ENCODE results near the gene UPF1. TPM values are rescaled to one million over a fixed set of nuclear protein-coding genes. Genes with fewer than 3 reads are reported as not detected.

Gene UPF1
- 52.3 TPM for polyA plus RNA-seq
- long read RNA-seq, donor 1, full-length matches to known transcripts = 1 of 1 reads
- long read RNA-seq, donor 1, partial matches to known transcripts = 0 of 1 reads
- long read RNA-seq, donor 1, other reads (novel, unspliced or antisense) = 0 of 1 reads
- long read RNA-seq, donor 2, full-length matches to known transcripts = 6 of 6 reads
- long read RNA-seq, donor 2, partial matches to known transcripts = 0 of 6 reads
- long read RNA-seq, donor 2, other reads (novel, unspliced or antisense) = 0 of 6 reads
- long read RNA-seq, donor 3 = 0 reads
- long read RNA-seq, donor 4 = 0 reads
- long read RNA-seq, donor 5, full-length matches to known transcripts = 1 of 1 reads
- long read RNA-seq, donor 5, partial matches to known transcripts = 0 of 1 reads
- long read RNA-seq, donor 5, other reads (novel, unspliced or antisense) = 0 of 1 reads
- long read RNA-seq, donor 6, full-length matches to known transcripts = 5 of 10 reads
- long read RNA-seq, donor 6, partial matches to known transcripts = 5 of 10 reads
- long read RNA-seq, donor 6, other reads (novel, unspliced or antisense) = 0 of 10 reads
- long read RNA-seq, donor 7, full-length matches to known transcripts = 3 of 3 reads
- long read RNA-seq, donor 7, partial matches to known transcripts = 0 of 3 reads
- long read RNA-seq, donor 7, other reads (novel, unspliced or antisense) = 0 of 3 reads
- long read RNA-seq, donor 8 = 0 reads
- long read RNA-seq, donor 9, full-length matches to known transcripts = 2 of 2 reads
- long read RNA-seq, donor 9, partial matches to known transcripts = 0 of 2 reads
- long read RNA-seq, donor 9, other reads (novel, unspliced or antisense) = 0 of 2 reads
- long read RNA-seq, donor 10, full-length matches to known transcripts = 9 of 9 reads
- long read RNA-seq, donor 10, partial matches to known transcripts = 0 of 9 reads
- long read RNA-seq, donor 10, other reads (novel, unspliced or antisense) = 0 of 9 reads
- long read RNA-seq, donor 11, full-length matches to known transcripts = 6 of 6 reads
- long read RNA-seq, donor 11, partial matches to known transcripts = 0 of 6 reads
- long read RNA-seq, donor 11, other reads (novel, unspliced or antisense) = 0 of 6 reads

DNA sequence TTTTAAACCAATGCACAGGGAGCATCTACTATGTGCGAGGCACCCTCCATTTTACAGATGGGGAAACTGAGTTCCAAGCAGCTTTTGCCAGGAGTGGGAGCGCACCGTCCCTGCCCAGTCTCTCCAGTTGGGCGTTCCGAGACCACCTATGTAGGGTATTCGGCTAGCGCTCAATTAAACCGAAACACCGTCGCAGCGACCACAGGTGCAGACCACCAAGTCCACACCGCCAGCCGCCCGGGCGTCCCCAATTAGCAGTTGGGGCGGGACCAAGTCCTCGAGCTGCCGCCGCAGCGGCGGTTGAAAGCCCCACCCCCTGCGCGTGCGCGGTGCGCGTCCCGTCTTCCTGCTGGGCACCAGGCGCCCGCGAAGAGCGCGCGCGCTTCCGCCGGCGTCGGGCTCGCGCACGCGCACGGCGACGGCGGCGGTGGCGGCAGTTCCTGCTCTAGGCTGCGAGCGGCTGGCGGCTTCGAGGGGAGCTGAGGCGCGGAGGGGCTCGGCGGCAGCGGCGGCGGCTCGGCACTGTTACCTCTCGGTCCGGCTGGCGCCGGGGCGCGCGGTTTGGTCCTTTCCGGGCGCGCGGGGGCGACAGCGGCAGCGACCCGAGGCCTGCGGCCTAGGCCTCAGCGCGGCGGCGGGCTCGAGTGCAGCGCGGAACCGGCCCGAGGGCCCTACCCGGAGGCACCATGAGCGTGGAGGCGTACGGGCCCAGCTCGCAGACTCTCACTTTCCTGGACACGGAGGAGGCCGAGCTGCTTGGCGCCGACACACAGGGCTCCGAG, at the start of gene UPF1:
Gene UPF1 (plus strand): TSS at position 436 of the 782 bp plus-strand sequence. CDS start 251 bp downstream, at position 687.
- DNase-seq = peak; percentile 96 to 97
- Histone ChIP-seq H3K4me1 (ENCODE audit: control insufficient read depth, insufficient read depth, low read length) (peaks cover 16% of the 10 kb centered on the region), H3K27me3 (ENCODE audit: control insufficient read depth, insufficient read depth, low read length) (peaks cover 2% of the 10 kb centered on the region), H3K9me3 (ENCODE audit: control insufficient read depth, low read depth, low read length) (peaks cover 6% of the 10 kb centered on the region), H3K4me3 (ENCODE audit: low read length) (peak within 1 kb of the TSS; percentile 90), H3K27ac (ENCODE audit: low read length) (peak within 1 kb of the TSS; percentile 78), H3K36me3 (ENCODE audit: control insufficient read depth, insufficient read depth, low read length) (peaks cover 13% of the 10 kb centered on the region)
- WGBS (ENCODE audit: insufficient coverage, low lambda C conversion rate) = no CpG with 5 or more reads among the region's 96 CpGs

DNA sequence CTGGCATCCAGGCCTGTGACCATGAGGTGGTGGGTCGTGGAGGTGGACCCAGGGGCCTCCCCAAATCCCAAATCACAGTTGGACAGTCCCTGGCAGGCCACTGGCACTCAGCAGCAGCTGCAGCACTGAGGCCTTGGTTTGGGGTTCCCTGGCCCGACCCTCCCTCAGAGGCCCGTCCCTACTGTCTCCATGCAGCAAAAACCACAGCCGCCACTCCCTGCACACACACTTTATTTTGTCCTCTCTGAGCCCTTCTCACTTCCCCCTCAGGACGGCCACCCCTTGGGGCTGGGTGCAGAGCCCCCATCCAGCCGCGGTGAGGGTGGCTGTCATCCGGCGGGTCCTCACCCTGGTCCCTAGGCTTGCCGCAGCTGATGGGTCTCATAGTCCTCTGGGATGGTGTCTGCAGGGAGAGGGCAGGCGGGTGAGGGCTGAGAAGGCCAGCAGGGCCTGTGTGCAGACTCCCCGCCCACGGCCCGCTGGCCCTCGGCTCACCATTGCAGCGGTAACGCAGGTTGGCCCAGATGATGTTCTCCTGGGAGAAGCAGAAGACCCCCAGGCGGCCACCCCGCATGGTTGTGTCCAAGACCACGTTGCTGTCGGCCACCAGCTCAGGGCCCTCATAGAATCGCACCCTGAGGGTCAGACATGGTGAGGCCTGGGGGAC, 49.1 kb upstream of the UPF1 start:
- no peak for DNase-seq
- Histone ChIP-seq H3K9me3 (ENCODE audit: control insufficient read depth, low read depth, low read length) (peaks cover 6% of the 10 kb centered on the region), H3K27me3 (ENCODE audit: control insufficient read depth, insufficient read depth, low read length) (peaks cover 37% of the 10 kb centered on the region), H3K27ac (ENCODE audit: low read length) (no peak overlapping the region), H3K4me3 (ENCODE audit: low read length) (no peak overlapping the region), H3K4me1 (ENCODE audit: control insufficient read depth, insufficient read depth, low read length) (peaks cover 3% of the 10 kb centered on the region), H3K36me3 (ENCODE audit: control insufficient read depth, insufficient read depth, low read length) (no peaks in the 10 kb centered on the region)
- no CpG with 5 or more reads among the region's 22 CpGs for WGBS (ENCODE audit: insufficient coverage, low lambda C conversion rate)

DNA sequence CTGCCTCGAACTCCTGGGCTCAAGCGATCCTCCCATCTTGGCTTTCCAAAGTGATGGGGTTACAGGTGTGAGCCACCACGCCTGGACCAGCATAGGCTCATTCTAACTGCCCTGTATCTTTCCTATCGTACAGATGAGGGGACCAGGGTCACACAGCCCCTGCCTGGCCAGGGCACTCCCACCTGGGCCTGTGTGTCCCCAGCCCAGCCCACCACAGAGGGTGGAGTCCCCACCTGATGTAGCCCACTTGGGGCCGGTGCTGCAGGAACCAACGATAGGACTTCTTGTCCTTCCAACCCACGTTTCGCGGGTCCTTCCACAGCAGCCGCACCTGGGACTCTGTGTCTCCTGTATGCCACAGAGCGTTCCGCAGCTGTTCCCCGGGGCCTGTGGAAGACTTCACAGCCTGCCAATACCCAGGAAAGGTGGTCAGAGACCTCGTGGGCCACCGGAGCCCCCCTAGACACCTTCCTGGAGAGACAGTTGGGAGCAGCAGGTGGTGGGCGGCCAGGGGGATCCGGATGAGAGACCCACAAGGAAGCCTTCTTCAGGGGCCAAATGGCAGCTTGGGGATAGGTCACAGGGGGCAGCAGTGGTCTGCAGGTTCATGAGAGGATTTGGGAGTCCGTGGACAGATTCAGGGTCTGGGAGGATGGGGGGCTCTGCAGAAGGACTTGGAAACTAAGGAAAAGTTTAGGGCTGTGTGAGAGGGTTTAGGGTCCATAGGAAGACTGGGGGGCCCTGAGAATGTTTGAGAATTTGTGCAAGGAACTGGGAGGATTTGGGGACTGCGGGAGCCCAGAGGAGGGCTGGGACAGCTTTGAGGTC, 47.6 kb upstream of the UPF1 start:
- Histone ChIP-seq H3K4me1 (ENCODE audit: control insufficient read depth, insufficient read depth, low read length) (peaks cover 13% of the 10 kb centered on the region), H3K36me3 (ENCODE audit: control insufficient read depth, insufficient read depth, low read length) (no peaks in the 10 kb centered on the region), H3K27me3 (ENCODE audit: control insufficient read depth, insufficient read depth, low read length) (peaks cover 38% of the 10 kb centered on the region), H3K4me3 (ENCODE audit: low read length) (no peak overlapping the region), H3K9me3 (ENCODE audit: control insufficient read depth, low read depth, low read length) (peaks cover 11% of the 10 kb centered on the region), H3K27ac (ENCODE audit: low read length) (no peak overlapping the region)
- no peak for DNase-seq
- WGBS (ENCODE audit: insufficient coverage, low lambda C conversion rate) = no CpG with 5 or more reads among the region's 19 CpGs

DNA sequence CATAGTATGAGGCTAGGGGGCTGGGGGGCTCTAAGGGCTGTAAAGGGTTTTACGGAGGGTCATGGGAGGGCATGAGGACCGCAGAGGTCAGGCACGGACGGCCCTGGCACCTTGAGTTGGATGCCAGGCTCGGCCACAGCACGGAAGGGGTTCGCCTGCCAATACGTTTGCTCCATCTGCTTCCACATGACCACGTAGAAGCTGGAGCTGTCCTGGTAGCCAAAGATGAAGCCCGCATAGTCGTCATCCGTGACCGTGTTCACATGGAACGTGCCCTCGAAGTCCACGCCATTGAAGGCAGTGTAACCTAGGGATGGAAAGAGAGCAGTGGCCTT, 47.0 kb upstream of the UPF1 start:
- peaks cover 11% of the 10 kb centered on the region for H3K9me3 ChIP-seq (ENCODE audit: control insufficient read depth, low read depth, low read length)
- peaks cover 43% of the 10 kb centered on the region for H3K27me3 ChIP-seq (ENCODE audit: control insufficient read depth, insufficient read depth, low read length)
- no peaks in the 10 kb centered on the region for H3K36me3 ChIP-seq (ENCODE audit: control insufficient read depth, insufficient read depth, low read length)
- no peak overlapping the region for H3K27ac ChIP-seq (ENCODE audit: low read length)
- no peak overlapping the region for H3K4me3 ChIP-seq (ENCODE audit: low read length)
- no peak for DNase-seq
- peaks cover 13% of the 10 kb centered on the region for H3K4me1 ChIP-seq (ENCODE audit: control insufficient read depth, insufficient read depth, low read length)
- no CpG with 5 or more reads among the region's 16 CpGs for WGBS (ENCODE audit: insufficient coverage, low lambda C conversion rate)

DNA sequence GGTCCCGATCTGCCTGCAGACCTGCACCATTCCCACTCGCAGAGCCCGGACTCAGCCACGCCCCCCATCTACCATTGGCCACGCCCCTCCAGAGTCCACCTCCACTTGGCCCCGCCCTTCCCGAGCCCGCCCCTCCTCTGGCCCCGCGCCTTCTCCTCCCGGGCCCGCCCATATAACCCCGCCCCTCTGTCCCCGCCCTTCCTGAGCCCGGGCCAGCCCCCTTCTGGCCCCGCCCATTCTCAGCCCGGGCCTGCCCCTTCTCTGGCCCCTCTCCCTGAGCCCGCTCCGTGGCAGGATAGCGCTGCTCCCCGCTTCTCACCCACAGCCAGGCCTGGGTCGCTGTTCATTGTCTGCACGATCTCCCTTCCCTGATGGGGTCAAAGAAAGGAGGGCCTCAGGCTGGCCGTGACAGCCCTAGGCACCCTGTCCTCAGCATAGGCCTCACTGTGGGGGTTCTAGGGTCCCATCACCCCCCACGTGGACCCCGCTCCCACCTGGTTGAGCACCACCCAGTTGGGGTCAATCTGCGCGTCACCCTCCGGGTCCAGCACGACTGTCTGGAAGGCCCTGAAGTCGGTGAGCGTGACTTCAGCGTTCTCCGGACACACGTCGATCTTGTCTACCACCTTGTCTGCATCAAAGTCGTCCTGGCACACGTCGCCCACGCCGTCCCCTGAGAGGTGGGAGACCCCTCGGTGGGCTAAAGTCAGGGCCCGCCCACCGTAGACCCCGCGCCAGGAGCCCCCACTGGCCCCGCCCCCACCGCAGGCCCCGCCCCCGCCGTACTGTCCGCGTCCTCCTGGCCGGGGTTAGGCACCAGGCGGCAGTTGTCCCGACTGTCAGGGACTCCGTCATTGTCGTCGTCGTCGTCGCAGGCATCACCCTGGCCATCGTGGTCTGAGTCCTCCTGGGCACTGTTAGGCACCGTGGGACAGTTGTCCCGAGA, 46.3 kb upstream of the UPF1 start:
- Histone ChIP-seq H3K27ac (ENCODE audit: low read length) (no peak overlapping the region), H3K4me1 (ENCODE audit: control insufficient read depth, insufficient read depth, low read length) (peaks cover 15% of the 10 kb centered on the region), H3K27me3 (ENCODE audit: control insufficient read depth, insufficient read depth, low read length) (peaks cover 50% of the 10 kb centered on the region), H3K4me3 (ENCODE audit: low read length) (peak overlapping the region; percentile 0), H3K9me3 (ENCODE audit: control insufficient read depth, low read depth, low read length) (peaks cover 13% of the 10 kb centered on the region), H3K36me3 (ENCODE audit: control insufficient read depth, insufficient read depth, low read length) (no peaks in the 10 kb centered on the region)
- WGBS (ENCODE audit: insufficient coverage, low lambda C conversion rate) = no CpG with 5 or more reads among the region's 65 CpGs
- DNase-seq = peak; percentile 75 to 77

DNA sequence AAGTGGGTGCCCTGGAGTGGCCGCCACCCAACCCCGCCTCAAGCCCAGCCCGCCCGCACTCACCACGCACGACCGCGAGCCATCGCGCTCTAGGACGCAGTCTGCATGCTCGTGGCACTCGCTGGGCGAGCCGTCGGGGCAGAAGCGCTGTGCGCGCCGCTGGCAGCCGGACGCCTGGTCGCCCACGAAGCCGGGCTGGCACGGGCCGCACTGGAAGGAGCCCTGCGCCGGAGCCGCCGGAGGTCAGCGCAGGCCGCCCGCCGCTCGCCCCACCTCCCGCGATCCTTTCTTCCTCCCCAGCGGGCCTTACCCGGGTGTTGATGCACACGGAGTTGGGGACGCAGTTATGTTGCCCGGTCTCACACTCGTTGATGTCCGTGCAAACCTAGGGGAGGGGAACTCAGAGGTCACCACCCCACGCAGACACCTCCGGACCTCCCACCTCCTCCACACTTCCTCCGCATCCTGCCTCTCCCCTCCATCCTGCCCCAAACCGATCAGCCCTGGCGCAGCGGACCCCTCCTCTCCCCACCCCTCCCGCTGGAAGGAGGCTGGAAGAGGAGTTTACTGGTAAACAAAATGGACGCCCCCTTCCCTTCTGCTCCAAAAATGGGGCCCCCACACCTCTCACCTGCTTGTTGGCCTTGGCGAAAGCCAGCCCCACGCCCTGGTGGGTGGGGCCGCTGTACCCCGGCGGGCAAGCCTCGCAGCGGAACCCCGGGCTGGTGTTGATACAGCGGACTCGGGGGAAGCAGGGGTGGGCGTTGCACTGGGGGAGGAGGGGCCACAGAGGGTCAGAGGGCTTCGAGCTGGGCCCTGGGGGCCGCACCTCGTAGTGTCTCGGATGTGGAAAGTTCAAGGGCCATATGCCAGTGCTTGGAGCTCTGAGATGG, 43.0 kb upstream of the UPF1 start:
- WGBS (ENCODE audit: insufficient coverage, low lambda C conversion rate) = no CpG with 5 or more reads among the region's 68 CpGs
- Histone ChIP-seq H3K27ac (ENCODE audit: low read length) (no peak overlapping the region), H3K27me3 (ENCODE audit: control insufficient read depth, insufficient read depth, low read length) (peaks cover 79% of the 10 kb centered on the region), H3K9me3 (ENCODE audit: control insufficient read depth, low read depth, low read length) (peaks cover 23% of the 10 kb centered on the region), H3K4me3 (ENCODE audit: low read length) (no peak overlapping the region), H3K4me1 (ENCODE audit: control insufficient read depth, insufficient read depth, low read length) (peaks cover 24% of the 10 kb centered on the region), H3K36me3 (ENCODE audit: control insufficient read depth, insufficient read depth, low read length) (no peaks in the 10 kb centered on the region)
- DNase-seq = no peak

DNA sequence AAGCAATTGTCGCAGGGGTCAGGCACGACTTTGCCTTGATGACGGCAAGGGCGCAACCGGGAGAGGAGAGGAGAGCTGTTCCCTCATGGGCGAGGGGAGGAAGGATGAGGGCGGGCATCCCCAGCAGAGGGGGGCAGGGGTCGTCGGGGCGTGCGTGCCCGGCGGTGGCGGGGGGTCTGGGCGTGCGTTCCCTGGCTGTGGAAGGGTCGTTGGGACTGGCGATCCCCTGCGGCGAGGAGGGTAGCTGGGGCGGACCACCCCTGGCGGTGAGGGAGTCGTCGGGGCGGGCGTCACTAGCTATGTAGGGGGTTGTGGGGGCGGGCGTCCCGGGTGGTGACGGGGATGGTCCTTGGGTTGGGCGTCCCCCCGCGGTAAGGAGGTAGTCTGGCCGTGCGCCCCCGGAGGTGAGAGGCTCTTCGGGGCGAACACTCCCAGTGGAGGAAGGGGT, 42.3 kb upstream of the UPF1 start:
- WGBS (ENCODE audit: insufficient coverage, low lambda C conversion rate) = no CpG with 5 or more reads among the region's 38 CpGs
- no peak for DNase-seq
- peaks cover 79% of the 10 kb centered on the region for H3K27me3 ChIP-seq (ENCODE audit: control insufficient read depth, insufficient read depth, low read length)
- peaks cover 24% of the 10 kb centered on the region for H3K4me1 ChIP-seq (ENCODE audit: control insufficient read depth, insufficient read depth, low read length)
- H3K36me3 ChIP-seq (ENCODE audit: control insufficient read depth, insufficient read depth, low read length) = no peaks in the 10 kb centered on the region
- peaks cover 23% of the 10 kb centered on the region for H3K9me3 ChIP-seq (ENCODE audit: control insufficient read depth, low read depth, low read length)
- no peak overlapping the region for H3K27ac ChIP-seq (ENCODE audit: low read length)
- H3K4me3 ChIP-seq (ENCODE audit: low read length) = no peak overlapping the region

All from large intestine (tissue), 12 donors.